ENCODE data around the gene CA9. TPM values are rescaled to one million over a fixed set of nuclear protein-coding genes. Genes with fewer than 3 reads are reported as not detected.

Gene CA9
- total and polyA plus RNA-seq, 9 of the 15 experiments (the other 6 are each of a cell fraction or from before 2014, with no cell fraction given) = 0.15 to 10.6 (median 0.60) TPM; not detected in 4

GRCh38 chr9:35646533-35647265 is 27.0 kb upstream of the CA9 start (continued):
- TF ChIP-seq RBM34 (IDR thresholded peaks at IDR 0.05; ENCODE audit: borderline replicate concordance, insufficient read depth, low read length) (no peak), IFI16 (CRISPR knock-in tag; IDR thresholded peaks at IDR 0.05) (no peak), ZNF778 (CRISPR knock-in tag; IDR thresholded peaks at IDR 0.05) (no peak), RCOR1 (IDR thresholded peaks at IDR 0.05; ENCODE audit: borderline replicate concordance in 1 of 2, low read depth in 2 of 2, low read length in 2 of 2) (no peak; a peak in 1 of 4 replicates), RUNX1 (IDR thresholded peaks at IDR 0.05; ENCODE audit: low read depth) (no peak), HCFC1 (IDR thresholded peaks at IDR 0.05; ENCODE audit: low read depth, low read length) (peak; percentile 90), XRCC4 (IDR thresholded peaks at IDR 0.05; ENCODE audit: extremely low read depth, insufficient read depth, insufficient read length) (no peak), FOXJ2 (tag; IDR thresholded peaks at IDR 0.05) (0 out of 2 replicates have a peak, but pooled peaks have one; percentile 23), JUND (IDR thresholded peaks at IDR 0.05; ENCODE audit: borderline replicate concordance, low read depth, low read length) (0 out of 2 replicates have a peak, but pooled peaks have one; percentile 3), JUND (tag; IDR thresholded peaks at IDR 0.05; ENCODE audit: borderline replicate concordance, low read depth, low read length) (no peak; the same call in 2 of the 3 replicates), EZH2 (IDR thresholded peaks at IDR 0.05; ENCODE audit: borderline replicate concordance, low read depth, low read length) (no peak), ZNF75A (CRISPR knock-in tag; IDR thresholded peaks at IDR 0.05) (no peak), MAZ (CRISPR knock-in tag; conservative IDR thresholded peaks at IDR 0.05 in 1 of 2, IDR thresholded peaks at IDR 0.05 in 1 of 2) (peak; percentile 56 to 70; a peak in 3 of 4 replicates), SMAD4 (CRISPR knock-in tag; conservative IDR thresholded peaks at IDR 0.05) (peak; percentile 50; the same call in 1 of the 2 replicates), SMARCB1 (IDR thresholded peaks at IDR 0.05; ENCODE audit: insufficient read length, low read depth) (no peak), SIN3A (IDR thresholded peaks at IDR 0.05; ENCODE audit: borderline replicate concordance in 2 of 2, control insufficient read depth in 1 of 2, low read depth in 2 of 2, low read length in 2 of 2) (peak in 1 of 2 experiments; percentile 31; a peak in 1 of 4 replicates), CXXC5 (CRISPR knock-in tag; IDR thresholded peaks at IDR 0.05) (peak; percentile 63), ZC3H11A (IDR thresholded peaks at IDR 0.05; ENCODE audit: low read depth, low read length) (no peak), ZNF347 (CRISPR knock-in tag; IDR thresholded peaks at IDR 0.05; ENCODE audit: low read depth) (no peak), ZBED1 (IDR thresholded peaks at IDR 0.05) (no peak), CREB1 (IDR thresholded peaks at IDR 0.05) (no peak; the same call in 1 of the 2 replicates), CREB1 (CRISPR knock-in tag; IDR thresholded peaks at IDR 0.05) (peak; percentile 49; the same call in 1 of the 2 replicates), LARP7 (IDR thresholded peaks at IDR 0.05) (no peak), BDP1 (IDR thresholded peaks at IDR 0.05; ENCODE audit: insufficient read depth, insufficient read length) (no peak), MCM2 (IDR thresholded peaks at IDR 0.05; ENCODE audit: low read depth) (no peak), ATF7 (IDR thresholded peaks at IDR 0.05) (peak; percentile 37; the same call in 1 of the 2 replicates)
- TF ChIP-seq, protein P1, sequence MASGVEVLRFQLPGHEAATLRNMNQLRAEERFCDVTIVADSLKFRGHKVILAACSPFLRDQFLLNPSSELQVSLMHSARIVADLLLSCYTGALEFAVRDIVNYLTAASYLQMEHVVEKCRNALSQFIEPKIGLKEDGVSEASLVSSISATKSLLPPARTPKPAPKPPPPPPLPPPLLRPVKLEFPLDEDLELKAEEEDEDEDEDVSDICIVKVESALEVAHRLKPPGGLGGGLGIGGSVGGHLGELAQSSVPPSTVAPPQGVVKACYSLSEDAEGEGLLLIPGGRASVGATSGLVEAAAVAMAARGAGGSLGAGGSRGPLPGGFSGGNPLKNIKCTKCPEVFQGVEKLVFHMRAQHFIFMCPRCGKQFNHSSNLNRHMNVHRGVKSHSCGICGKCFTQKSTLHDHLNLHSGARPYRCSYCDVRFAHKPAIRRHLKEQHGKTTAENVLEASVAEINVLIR (CRISPR knock-in tag; IDR thresholded peaks at IDR 0.05) = no peak
- TF ChIP-seq, protein P2, sequence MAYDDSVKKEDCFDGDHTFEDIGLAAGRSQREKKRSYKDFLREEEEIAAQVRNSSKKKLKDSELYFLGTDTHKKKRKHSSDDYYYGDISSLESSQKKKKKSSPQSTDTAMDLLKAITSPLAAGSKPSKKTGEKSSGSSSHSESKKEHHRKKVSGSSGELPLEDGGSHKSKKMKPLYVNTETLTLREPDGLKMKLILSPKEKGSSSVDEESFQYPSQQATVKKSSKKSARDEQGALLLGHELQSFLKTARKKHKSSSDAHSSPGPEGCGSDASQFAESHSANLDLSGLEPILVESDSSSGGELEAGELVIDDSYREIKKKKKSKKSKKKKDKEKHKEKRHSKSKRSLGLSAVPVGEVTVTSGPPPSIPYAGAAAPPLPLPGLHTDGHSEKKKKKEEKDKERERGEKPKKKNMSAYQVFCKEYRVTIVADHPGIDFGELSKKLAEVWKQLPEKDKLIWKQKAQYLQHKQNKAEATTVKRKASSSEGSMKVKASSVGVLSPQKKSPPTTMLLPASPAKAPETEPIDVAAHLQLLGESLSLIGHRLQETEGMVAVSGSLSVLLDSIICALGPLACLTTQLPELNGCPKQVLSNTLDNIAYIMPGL (CRISPR knock-in tag; IDR thresholded peaks at IDR 0.05) = no peak

All from K562 (cell line).